Chondrocyte (in vitro differentiated cells): ENCODE measurements around the gene FAT3. TPM values are rescaled to one million over a fixed set of nuclear protein-coding genes. Genes with fewer than 3 reads are reported as not detected.

Source experiments
- DNase-seq: peaks from one replicate; pipeline ENCODE4 v3.0.0; 2021; ENCODE audit warnings: mixed read lengths, low spot score
- H3K27ac Mint-ChIP-seq: one replicate; pipeline ENCODE4 v1.8.0; 2021; ENCODE audit warnings: mild to moderate bottlenecking, moderate library complexity, mixed read lengths; ENCODE audit not compliant: unreplicated experiment
- H3K27me3 Mint-ChIP-seq: 2 replicates; pipeline ENCODE4 v1.8.0; 2021; ENCODE audit warnings: low read depth, mixed read lengths
- H3K36me3 Mint-ChIP-seq: 2 replicates; pipeline ENCODE4 v1.8.0; 2021; ENCODE audit warnings: low read depth, mixed read lengths
- H3K4me1 Mint-ChIP-seq: 2 replicates; pipeline ENCODE4 v1.8.0; 2021; ENCODE audit warnings: low read depth, mild to moderate bottlenecking, mixed read lengths
- H3K4me3 Mint-ChIP-seq: one replicate; pipeline ENCODE4 v1.8.0; 2021; ENCODE audit warnings: mild to moderate bottlenecking, moderate library complexity, mixed read lengths; ENCODE audit not compliant: unreplicated experiment
- H3K9me3 Mint-ChIP-seq: 2 replicates; pipeline ENCODE4 v1.8.0; 2021; ENCODE audit warnings: low read depth, mixed read lengths
- total RNA-seq: library from RNA; stranded (reverse); gene quantifications from 3 replicates; pipeline ENCODE4 v1.2.1, GENCODE V29; 2021
- TF ChIP-seq, protein P1 (sequence below): fragments of 200-600 bp; sonication (generic); IDR thresholded peaks from 2 replicates; pipeline ENCODE4 v1.5.0; 2021; ENCODE audit warnings: antibody characterized with exemption, mild to moderate bottlenecking, moderate library complexity

The FAT3 gene
- total RNA-seq, 1 donor from 2014 or later = 27.7 TPM

DNA sequence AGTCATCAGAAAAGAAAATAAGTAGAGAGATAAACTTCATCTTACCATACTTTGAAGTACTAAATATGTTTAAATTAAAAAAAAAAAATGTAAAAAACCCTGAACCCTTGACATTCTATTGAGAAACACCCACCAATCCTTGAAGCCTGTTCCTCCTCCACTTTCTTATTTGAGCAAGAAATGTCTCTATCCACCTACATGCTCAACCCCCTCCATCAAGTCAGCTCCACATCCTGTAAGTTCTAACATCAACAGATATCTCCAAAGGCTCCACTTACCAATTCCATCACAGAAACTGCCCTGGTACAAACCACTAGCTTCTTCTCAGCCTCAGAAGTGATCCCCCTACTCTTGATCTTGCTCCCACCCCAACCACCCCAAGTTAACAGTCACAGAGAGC is 32.5 kb upstream of the FAT3 start:
- DNase-seq = no peak
- Mint-ChIP-seq H3K9me3 (no peaks in the 10 kb centered on the region), H3K27me3 (peaks cover 6% of the 10 kb centered on the region), H3K27ac (no peak overlapping the region), H3K4me1 (no peaks in the 10 kb centered on the region), H3K4me3 (no peak overlapping the region), H3K36me3 (no peaks in the 10 kb centered on the region)
- TF ChIP-seq, protein P1, sequence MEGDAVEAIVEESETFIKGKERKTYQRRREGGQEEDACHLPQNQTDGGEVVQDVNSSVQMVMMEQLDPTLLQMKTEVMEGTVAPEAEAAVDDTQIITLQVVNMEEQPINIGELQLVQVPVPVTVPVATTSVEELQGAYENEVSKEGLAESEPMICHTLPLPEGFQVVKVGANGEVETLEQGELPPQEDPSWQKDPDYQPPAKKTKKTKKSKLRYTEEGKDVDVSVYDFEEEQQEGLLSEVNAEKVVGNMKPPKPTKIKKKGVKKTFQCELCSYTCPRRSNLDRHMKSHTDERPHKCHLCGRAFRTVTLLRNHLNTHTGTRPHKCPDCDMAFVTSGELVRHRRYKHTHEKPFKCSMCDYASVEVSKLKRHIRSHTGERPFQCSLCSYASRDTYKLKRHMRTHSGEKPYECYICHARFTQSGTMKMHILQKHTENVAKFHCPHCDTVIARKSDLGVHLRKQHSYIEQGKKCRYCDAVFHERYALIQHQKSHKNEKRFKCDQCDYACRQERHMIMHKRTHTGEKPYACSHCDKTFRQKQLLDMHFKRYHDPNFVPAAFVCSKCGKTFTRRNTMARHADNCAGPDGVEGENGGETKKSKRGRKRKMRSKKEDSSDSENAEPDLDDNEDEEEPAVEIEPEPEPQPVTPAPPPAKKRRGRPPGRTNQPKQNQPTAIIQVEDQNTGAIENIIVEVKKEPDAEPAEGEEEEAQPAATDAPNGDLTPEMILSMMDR = no peak

DNA sequence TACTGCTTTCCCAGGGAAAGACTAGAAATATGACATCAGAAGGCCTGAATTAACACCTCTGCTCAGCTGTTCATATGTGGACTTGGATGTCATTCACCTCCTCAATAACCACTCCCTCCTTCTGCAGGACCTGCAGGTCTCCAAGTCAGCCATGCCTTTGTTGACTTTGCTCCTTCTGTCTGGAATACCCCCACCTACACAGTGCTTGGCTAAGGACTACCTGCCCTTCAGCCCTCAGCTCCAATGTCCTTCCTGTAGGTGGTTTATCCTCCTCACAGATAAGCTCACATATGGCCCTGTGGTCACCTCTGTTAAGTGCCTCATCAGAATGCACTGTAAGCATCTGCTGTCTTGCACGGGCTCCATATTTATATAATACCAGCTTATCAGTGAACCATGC is 26.4 kb upstream of the FAT3 start:
- TF ChIP-seq, protein P1 = no peak
- H3K36me3 Mint-ChIP-seq = no peaks in the 10 kb centered on the region
- H3K27ac Mint-ChIP-seq = no peak overlapping the region
- no peak overlapping the region for H3K4me3 Mint-ChIP-seq
- peaks cover 4% of the 10 kb centered on the region for H3K9me3 Mint-ChIP-seq
- no peaks in the 10 kb centered on the region for H3K4me1 Mint-ChIP-seq
- no peak for DNase-seq
- no peaks in the 10 kb centered on the region for H3K27me3 Mint-ChIP-seq

DNA sequence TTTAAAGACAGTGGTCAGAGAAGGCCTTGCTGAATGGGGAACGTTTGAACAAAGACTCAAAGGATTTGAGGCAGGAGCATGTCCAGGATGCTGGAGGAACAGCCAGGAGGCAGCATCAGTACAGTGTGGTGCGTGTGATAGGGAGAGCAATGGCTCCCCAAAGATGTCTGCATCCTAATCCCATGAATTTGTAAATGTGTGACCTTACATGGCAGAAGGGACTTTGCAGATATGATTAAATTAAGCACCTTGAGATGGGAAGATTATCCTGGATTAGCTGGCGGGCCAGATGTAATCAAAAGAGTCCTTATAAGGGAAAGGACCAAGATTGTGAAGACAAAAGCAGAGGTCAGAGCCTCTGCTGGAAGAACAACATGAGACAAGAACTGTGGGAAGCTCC is 24.6 kb upstream of the FAT3 start:
- peaks cover 4% of the 10 kb centered on the region for H3K9me3 Mint-ChIP-seq
- H3K27me3 Mint-ChIP-seq = peaks cover 4% of the 10 kb centered on the region
- TF ChIP-seq, protein P1 = no peak
- DNase-seq = no peak
- H3K4me3 Mint-ChIP-seq = no peak overlapping the region
- no peaks in the 10 kb centered on the region for H3K4me1 Mint-ChIP-seq
- no peaks in the 10 kb centered on the region for H3K36me3 Mint-ChIP-seq
- no peak overlapping the region for H3K27ac Mint-ChIP-seq

DNA sequence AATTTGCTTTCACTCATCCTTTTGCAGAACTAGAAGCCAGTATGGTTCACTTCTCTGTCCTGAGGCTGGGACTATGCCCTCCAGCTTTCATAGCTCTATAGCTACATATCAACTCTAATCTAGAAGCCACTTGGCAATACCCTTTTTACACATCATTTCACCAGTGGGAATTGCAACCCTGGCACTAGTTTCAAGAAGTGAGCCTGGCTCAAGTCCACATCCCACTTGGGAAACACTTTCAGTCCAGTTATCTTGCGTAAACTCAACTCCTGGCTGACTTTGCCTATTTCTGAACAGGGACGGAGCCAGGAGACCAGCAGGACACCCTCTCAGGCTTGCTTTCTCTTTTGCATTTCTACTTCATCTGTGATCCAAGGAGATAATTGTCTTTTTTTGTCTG is 19.9 kb upstream of the FAT3 start:
- Mint-ChIP-seq H3K36me3 (no peaks in the 10 kb centered on the region), H3K27ac (no peak overlapping the region), H3K4me3 (no peak overlapping the region), H3K27me3 (peaks cover 5% of the 10 kb centered on the region), H3K9me3 (peaks cover 4% of the 10 kb centered on the region), H3K4me1 (no peaks in the 10 kb centered on the region)
- DNase-seq = no peak
- TF ChIP-seq, protein P1 = no peak

DNA sequence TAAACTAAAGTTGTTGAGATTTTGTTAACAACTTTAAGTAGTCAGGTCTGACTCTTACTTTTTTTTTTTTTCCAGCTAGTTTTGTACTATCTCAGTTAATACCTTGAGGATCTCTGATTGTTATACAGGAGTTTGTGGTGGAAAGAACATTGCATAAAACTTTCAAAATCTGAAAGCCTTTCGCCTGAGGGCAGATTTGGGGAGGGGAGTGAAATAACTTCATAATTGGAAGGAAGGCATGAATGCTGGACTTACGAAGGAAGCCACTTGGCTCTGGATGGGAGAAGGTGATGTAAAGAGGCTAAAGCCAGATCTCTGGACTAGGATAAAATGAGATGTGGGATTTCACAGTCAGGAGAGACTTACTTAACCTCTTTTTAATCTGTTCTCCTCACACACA is 18.2 kb upstream of the FAT3 start:
- Mint-ChIP-seq H3K4me1 (no peaks in the 10 kb centered on the region), H3K9me3 (no peaks in the 10 kb centered on the region), H3K4me3 (no peak overlapping the region), H3K36me3 (no peaks in the 10 kb centered on the region), H3K27ac (no peak overlapping the region), H3K27me3 (peaks cover 7% of the 10 kb centered on the region)
- no peak for DNase-seq
- TF ChIP-seq, protein P1 = no peak
